ENCODE measurements around the gene KLHL29. TPM values are rescaled to one million over a fixed set of nuclear protein-coding genes. Genes with fewer than 3 reads are reported as not detected.

Gene KLHL29
- total and polyA plus RNA-seq, 2 of the 13 experiments (the other 11 are each of a cell fraction or from before 2014, with no cell fraction given) = 0.01 TPM; not detected in 1

DNA sequence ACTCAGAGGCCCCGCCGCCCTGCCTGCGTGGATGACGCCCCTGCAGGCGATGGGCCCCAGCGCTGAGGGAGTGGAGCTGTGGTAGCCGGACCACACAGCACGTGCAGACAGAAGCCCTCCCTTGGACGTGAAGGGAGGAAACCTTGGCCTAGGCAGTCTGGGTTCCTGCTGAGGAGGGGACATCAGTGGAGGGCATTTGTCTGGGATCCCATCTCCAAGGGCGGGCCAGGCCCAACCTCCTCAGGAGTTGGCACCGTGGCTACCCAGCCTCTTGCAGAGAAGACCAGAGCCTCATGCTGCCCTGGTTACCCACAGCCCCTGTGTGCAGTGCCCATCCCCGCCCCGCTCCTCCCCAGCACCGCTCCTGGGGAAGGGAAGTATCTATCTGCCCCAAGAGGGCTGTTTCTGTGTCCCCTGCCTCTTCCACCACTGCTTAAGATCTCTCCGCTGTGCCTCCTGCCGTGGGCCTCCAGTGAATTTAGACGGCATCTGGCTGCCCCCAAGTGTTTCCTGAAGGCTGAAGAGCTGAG lies 241.8 kb downstream of the KLHL29 start:
- Histone ChIP-seq H3K9me3 (ENCODE audit: low read length) (peaks cover 8% of the 10 kb centered on the region; the same call in 1 of the 2 replicates), H3K27me3 (ENCODE audit: control insufficient read depth in 1 of 2, insufficient read depth in 2 of 2, low read length in 2 of 2) (peaks cover 0 to 13% of the 10 kb centered on the region in 2 experiments; a peak in 3 of 5 replicates), H2AFZ (ENCODE audit: low read length) (no peak overlapping the region), H3K79me2 (ENCODE audit: insufficient read depth, low read length) (no peaks in the 10 kb centered on the region), H3K4me2 (ENCODE audit: low read depth, low read length) (no peak overlapping the region), H3K4me3 (replicated peaks in 1 of 3; ENCODE audit: insufficient read depth in 1 of 3, low read depth in 2 of 3, low read length in 3 of 3) (no peak overlapping the region), H3K36me3 (replicated peaks in 1 of 2; ENCODE audit: control insufficient read depth in 1 of 2, insufficient read depth in 2 of 2, low read length in 2 of 2) (no peaks in the 10 kb centered on the region), H3K9ac (ENCODE audit: insufficient read depth, low read depth, low read length) (no peak overlapping the region), H3K27ac (ENCODE audit: extremely low read length, insufficient read depth, low read length) (no peak overlapping the region), H3K4me1 (ENCODE audit: insufficient read depth, low read length) (no peaks in the 10 kb centered on the region), H4K20me1 (ENCODE audit: insufficient read depth, low read length) (no peaks in the 10 kb centered on the region)
- 45% methylated on average over 11 of the region's 17 CpGs for WGBS (ENCODE audit: low lambda C conversion rate)
- CTCF ChIA-PET (ENCODE audit: low intra/inter-chr PET ratio, low total read pairs) = no interaction called here
- no peak for FAIRE-seq
- POLR2A ChIA-PET = no interaction called here
- TF ChIP-seq ZNF329 (CRISPR knock-in tag; IDR thresholded peaks at IDR 0.05; ENCODE audit: low read depth) (no peak), ZNF547 (CRISPR knock-in tag; IDR thresholded peaks at IDR 0.05) (no peak)
- TF ChIP-seq, protein P1, sequence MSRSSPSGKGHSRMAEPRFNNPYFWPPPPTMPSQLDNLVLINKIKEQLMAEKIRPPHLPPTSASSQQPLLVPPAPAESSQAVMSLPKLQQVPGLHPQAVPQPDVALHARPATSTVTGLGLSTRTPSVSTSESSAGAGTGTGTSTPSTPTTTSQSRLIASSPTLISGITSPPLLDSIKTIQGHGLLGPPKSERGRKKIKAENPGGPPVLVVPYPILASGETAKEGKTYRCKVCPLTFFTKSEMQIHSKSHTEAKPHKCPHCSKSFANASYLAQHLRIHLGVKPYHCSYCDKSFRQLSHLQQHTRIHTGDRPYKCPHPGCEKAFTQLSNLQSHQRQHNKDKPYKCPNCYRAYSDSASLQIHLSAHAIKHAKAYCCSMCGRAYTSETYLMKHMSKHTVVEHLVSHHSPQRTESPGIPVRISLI (CRISPR knock-in tag; IDR thresholded peaks at IDR 0.05; ENCODE audit: borderline replicate concordance) = no peak
- in situ Hi-C loops (cut with HindIII; ENCODE audit: extremely low pct_ligation_motif_present, low pct_unique_long_range_greater_than_20kb) (no loop called here), intact Hi-C loops (cut with micrococcal nuclease; ENCODE audit: unreplicated experiment) (no loop called here)
- no peak for ATAC-seq
- DNase-seq (ENCODE audit: low spot score) = no peak
- BruUV-seq (replicated peaks) = no TSS peak

DNA sequence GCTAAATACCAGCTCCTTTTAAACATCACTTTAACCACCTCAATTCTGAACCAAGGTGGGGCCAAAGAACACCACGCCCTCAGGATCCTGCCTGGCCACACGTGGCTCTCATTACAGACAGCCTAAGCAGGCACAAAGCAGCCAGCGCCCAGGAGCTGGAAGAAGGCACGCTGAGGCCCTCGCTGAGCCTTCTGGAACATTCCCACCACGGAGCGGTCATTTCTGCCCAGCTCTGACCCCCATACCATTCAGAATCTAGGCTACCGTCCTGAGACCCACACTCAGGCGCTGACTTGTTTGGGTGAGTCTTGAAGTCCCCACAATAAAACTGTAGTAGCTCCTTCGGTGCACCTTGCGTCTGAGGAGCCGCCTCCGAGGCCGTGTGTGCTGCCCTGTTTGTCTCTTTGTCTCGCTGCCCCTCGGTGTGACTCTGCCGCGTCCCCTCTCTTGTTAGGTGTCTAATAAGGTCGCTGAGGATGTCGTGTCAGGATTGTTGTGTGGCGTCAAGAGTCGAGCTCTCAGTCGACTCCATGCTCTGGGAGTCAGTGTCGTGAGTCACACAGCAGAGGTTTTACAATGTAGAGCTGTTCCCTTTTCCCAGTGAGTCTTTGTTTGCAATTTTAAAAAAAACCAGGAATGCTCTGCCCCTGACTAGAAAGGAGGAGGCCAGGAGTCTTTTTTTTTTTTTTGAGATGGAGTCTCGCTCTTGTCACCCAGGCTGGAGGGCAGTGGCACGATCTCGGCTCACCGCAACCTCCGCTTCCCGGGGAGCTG lies 242.4 kb downstream of the KLHL29 start:
- H3K9ac ChIP-seq (ENCODE audit: insufficient read depth, low read depth, low read length) = no peak overlapping the region
- BruUV-seq (replicated peaks) = no TSS peak
- no peaks in the 10 kb centered on the region for H3K79me2 ChIP-seq (ENCODE audit: insufficient read depth, low read length)
- intact Hi-C loops (cut with micrococcal nuclease; ENCODE audit: unreplicated experiment) (no loop called here), in situ Hi-C loops (cut with HindIII; ENCODE audit: extremely low pct_ligation_motif_present, low pct_unique_long_range_greater_than_20kb) (no loop called here)
- H3K27ac ChIP-seq (ENCODE audit: extremely low read length, insufficient read depth, low read length) = no peak overlapping the region
- no peaks in the 10 kb centered on the region for H3K36me3 ChIP-seq (replicated peaks in 1 of 2; ENCODE audit: control insufficient read depth in 1 of 2, insufficient read depth in 2 of 2, low read length in 2 of 2)
- POLR2A ChIA-PET = no interaction called here
- TF ChIP-seq ZSCAN30 (CRISPR knock-in tag; IDR thresholded peaks at IDR 0.05) = no peak
- TF ChIP-seq SP1 (IDR thresholded peaks at IDR 0.05) = no peak
- TF ChIP-seq SP1 (CRISPR knock-in tag; IDR thresholded peaks at IDR 0.05) = no peak
- TF ChIP-seq, protein P2, sequence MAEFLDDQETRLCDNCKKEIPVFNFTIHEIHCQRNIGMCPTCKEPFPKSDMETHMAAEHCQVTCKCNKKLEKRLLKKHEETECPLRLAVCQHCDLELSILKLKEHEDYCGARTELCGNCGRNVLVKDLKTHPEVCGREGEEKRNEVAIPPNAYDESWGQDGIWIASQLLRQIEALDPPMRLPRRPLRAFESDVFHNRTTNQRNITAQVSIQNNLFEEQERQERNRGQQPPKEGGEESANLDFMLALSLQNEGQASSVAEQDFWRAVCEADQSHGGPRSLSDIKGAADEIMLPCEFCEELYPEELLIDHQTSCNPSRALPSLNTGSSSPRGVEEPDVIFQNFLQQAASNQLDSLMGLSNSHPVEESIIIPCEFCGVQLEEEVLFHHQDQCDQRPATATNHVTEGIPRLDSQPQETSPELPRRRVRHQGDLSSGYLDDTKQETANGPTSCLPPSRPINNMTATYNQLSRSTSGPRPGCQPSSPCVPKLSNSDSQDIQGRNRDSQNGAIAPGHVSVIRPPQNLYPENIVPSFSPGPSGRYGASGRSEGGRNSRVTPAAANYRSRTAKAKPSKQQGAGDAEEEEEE (CRISPR knock-in tag; IDR thresholded peaks at IDR 0.05; ENCODE audit: borderline replicate concordance) = no peak
- no peak for TF ChIP-seq ELF3 (CRISPR knock-in tag; IDR thresholded peaks at IDR 0.05)
- no peak for TF ChIP-seq SALL2 (CRISPR knock-in tag; IDR thresholded peaks at IDR 0.05)
- TF ChIP-seq, protein P3, sequence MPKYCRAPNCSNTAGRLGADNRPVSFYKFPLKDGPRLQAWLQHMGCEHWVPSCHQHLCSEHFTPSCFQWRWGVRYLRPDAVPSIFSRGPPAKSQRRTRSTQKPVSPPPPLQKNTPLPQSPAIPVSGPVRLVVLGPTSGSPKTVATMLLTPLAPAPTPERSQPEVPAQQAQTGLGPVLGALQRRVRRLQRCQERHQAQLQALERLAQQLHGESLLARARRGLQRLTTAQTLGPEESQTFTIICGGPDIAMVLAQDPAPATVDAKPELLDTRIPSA (CRISPR knock-in tag; IDR thresholded peaks at IDR 0.05; ENCODE audit: borderline replicate concordance) = no peak
- TF ChIP-seq, protein P4, sequence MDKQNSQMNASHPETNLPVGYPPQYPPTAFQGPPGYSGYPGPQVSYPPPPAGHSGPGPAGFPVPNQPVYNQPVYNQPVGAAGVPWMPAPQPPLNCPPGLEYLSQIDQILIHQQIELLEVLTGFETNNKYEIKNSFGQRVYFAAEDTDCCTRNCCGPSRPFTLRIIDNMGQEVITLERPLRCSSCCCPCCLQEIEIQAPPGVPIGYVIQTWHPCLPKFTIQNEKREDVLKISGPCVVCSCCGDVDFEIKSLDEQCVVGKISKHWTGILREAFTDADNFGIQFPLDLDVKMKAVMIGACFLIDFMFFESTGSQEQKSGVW (CRISPR knock-in tag; IDR thresholded peaks at IDR 0.05; ENCODE audit: borderline replicate concordance) = no peak
- no peak overlapping the region for H2AFZ ChIP-seq (ENCODE audit: low read length)
- no peak for ATAC-seq
- H3K4me1 ChIP-seq (ENCODE audit: insufficient read depth, low read length) = no peaks in the 10 kb centered on the region
- CTCF ChIA-PET (ENCODE audit: low intra/inter-chr PET ratio, low total read pairs) = no interaction called here
- DNase-seq (ENCODE audit: low spot score) = no peak
- peaks cover 8% of the 10 kb centered on the region; the same call in 1 of the 2 replicates for H3K9me3 ChIP-seq (ENCODE audit: low read length)
- H3K4me2 ChIP-seq (ENCODE audit: low read depth, low read length) = no peak overlapping the region
- no peaks in the 10 kb centered on the region for H4K20me1 ChIP-seq (ENCODE audit: insufficient read depth, low read length)
- H3K4me3 ChIP-seq (replicated peaks in 1 of 3; ENCODE audit: insufficient read depth in 1 of 3, low read depth in 2 of 3, low read length in 3 of 3) = no peak overlapping the region
- WGBS (ENCODE audit: low lambda C conversion rate) = 51% methylated on average over 29 of the region's 30 CpGs
- peaks cover 0 to 13% of the 10 kb centered on the region in 2 experiments; a peak in 3 of 5 replicates for H3K27me3 ChIP-seq (ENCODE audit: control insufficient read depth in 1 of 2, insufficient read depth in 2 of 2, low read length in 2 of 2)
- FAIRE-seq = no peak

Data from HepG2 (cell line).